GM12874 (cell line): ENCODE data around the gene ANKS1B.

Experiments
- TF ChIP-seq, protein P1 (sequence below): IDR thresholded peaks from 2 replicates; pipeline ENCODE4 v1.5.1; 2011; ENCODE audit warnings: low read depth, mild to moderate bottlenecking, control low read depth, low read length, moderate library complexity; ENCODE audit not compliant: insufficient read depth

ANKS1B gene

DNA sequence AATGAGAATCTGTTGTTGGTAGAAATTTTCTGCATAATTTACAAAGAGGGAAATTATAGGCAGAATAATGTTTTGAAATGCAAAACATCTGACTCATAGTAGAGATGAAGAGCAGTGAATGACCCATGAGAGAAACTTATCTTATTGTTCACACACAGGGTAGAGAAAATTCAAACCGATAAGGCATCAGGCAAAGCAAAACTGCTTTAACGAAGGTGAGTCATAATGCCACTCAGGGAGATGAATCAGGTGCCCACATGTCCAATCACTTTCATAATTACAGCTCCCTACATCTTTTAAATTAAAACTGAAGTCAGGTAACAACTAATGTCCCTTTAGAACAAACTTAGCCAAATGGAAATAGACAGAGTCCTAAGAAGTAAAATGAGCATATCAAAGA lies 602.7 kb downstream of the ANKS1B start:
- TF ChIP-seq, protein P1, sequence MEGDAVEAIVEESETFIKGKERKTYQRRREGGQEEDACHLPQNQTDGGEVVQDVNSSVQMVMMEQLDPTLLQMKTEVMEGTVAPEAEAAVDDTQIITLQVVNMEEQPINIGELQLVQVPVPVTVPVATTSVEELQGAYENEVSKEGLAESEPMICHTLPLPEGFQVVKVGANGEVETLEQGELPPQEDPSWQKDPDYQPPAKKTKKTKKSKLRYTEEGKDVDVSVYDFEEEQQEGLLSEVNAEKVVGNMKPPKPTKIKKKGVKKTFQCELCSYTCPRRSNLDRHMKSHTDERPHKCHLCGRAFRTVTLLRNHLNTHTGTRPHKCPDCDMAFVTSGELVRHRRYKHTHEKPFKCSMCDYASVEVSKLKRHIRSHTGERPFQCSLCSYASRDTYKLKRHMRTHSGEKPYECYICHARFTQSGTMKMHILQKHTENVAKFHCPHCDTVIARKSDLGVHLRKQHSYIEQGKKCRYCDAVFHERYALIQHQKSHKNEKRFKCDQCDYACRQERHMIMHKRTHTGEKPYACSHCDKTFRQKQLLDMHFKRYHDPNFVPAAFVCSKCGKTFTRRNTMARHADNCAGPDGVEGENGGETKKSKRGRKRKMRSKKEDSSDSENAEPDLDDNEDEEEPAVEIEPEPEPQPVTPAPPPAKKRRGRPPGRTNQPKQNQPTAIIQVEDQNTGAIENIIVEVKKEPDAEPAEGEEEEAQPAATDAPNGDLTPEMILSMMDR = no peak

DNA sequence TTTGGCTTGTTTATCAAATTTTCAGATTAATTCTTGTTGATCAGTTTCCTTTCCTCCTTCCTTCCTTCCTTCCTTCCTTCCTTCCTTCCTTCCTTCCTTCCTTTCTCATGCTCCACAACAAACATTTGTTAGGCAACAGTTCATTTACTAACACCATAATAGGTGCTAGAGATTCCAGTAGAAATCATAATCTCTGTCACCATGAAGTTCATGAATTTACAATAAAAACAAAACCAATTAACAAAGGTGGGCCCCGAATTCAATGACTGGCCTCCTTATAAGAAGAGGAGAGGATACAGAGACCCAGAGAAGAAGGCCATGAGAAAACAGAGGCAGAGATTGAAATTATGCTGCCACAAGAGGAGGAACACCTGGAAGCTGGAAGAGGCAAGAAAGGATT lies 604.0 kb downstream of the ANKS1B start:
- TF ChIP-seq, protein P1 = no peak

DNA sequence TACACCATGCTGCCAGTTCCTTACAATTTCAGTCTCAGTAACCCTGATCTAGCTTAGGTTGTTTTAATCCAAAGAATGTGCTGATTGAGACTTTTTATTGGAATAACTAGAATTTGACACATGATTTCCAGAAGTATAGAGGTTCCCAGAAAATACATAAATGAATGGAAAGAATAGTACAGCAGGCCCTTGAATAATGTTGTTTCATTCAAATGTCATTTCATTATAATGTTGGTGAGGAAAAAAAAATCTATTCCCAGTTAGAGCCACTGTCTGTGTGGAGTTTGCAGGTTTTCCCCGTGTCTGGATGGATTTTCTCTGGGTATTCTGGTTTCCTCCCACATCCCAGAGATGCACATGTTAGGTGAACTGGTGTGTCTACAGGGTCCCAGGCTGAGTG lies 610.7 kb downstream of the ANKS1B start:
- TF ChIP-seq, protein P1 = no peak

DNA sequence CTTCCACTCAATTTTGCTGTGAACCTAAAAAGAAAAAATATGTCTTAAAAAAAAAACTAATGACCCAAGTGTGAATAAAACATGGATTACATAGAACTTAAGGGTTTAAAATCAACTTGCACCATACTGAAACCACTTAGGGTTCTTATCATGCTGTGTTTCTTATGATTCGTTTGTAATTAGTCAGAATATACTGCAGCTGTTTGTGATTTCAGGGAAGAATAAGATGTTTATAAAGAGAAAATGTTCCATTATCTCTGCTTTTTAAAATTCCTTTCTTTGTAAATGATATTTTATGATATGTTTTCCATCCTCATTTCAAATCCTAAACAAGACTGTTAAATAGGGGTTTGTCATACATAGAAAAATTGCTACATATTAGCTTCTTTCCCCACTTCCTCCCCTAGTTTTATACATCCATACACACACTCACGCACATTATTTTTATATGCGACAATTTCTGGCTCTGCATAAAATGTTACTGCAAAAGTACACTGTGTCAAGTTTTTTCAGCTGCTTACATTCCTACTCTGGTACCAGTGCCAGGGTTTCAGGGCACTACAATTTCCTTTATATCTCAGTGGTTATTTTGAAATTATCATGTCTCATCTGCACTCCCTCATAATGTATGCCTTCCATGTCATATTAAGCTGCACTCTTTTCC lies 612.3 kb downstream of the ANKS1B start:
- TF ChIP-seq, protein P1 = no peak

DNA sequence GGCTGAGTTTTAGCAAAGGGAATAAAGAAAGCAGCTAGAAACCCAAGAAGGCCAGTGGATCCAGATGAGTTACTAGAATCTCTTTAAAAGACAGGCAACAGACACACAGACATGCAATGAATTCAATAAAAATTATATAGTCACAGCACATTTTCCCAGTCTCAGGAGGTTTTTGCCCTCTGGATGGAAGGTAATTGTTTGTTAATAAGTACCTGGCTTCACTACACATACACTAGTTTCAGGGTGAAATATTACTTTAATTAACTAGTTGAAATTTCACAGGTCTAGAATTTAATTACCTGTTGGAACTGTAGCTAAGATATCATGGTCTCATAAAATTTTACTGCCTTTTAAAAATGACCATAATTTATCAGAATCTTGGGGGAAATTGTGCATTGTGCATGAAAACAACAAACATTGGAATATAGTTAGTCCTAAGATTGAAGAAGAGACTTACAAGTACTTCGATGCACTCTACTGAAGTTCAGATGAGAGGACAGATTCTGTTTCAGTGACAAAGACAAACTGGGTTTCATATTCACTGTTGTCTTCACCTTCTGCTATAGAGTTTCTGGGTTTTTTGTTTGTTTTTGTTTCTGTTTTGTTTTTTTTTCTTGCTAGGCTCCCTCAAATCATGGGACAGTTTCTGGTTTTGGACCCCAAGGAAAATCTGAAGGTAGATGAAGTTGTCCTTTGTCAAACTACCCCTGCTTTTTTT lies 614.2 kb downstream of the ANKS1B start:
- TF ChIP-seq, protein P1 = no peak

DNA sequence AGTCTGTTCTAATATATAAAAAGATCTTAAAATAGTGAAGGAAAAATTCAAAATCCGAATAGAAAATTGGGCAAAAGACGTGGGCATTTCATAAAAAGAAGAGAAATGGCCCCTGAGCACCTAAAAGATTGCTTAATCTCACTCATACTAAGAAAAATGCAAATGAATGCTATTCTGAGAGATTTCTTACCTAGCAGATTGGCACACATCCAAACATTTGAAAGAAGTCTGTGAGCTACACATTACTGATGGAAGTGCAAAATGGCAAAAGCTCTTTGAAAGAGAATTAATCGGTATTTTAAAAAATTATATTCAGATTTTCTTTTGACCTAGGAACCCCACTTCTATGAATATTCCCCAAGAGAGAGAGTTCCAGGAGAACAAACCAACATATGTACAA lies 617.6 kb downstream of the ANKS1B start:
- TF ChIP-seq, protein P1 = no peak

DNA sequence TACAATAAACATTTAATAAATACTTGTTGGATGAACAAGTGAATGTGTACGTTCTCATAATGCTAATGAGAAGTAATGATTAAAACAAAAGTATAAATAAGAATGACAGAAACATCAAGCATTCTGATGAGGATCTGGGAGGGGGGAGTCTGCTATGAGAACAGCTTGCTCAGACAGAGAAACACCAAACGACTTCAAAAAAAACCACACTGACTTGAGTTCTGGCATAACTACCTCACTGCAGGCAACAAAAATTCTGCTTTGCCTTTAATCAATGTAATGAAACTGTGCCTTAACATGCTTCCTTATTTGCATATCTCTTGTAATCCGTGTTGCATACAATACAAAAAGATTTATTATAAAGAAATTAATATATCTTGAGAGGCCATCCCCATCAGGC lies 632.5 kb downstream of the ANKS1B start:
- TF ChIP-seq, protein P1 = no peak
